ENCODE data around the gene H2BK1.

H2BK1 gene

DNA sequence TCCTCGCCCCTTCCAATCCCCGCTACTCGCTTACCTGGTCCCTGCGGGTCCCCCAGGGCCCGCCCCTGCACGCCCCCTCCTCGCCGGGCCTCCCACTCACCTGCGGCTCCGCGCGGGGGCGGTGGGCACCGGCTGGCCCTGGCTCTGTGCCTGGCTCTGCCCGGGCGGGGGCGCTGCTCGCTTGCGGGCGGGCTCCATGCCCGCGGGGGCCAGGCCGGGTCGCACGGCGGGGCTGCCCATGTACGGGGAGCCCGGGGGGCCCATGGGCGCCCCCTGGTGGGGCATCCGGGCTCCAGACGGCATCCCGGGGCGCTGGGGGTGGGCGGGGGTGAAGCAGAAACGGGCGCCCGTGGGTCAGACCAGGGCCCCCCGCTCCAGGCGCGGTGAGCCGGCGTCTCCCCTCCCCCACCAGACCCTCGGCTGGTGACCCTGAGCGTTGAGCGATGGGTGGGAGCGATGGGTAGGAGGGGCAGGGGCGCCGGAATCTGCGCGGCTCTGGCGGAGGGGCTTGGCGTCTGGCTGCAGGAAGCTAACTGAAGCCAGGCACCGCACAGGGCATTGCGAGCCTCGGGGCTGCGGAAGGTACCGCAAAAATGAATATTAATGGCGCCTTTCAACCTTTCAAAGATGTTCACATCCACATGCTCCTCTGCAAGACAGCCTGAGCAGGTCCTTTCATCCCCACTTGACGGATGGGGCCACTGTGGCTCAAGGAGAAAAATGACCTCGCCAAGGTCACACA, 35.2 kb upstream of the H2BK1 start:
- DNase-seq (ENCODE audit: low read depth), result peak; percentile 40

GRCh38 chr7:151244841-151245346, 34.6 kb upstream of the H2BK1 start:
- no peak for DNase-seq (ENCODE audit: low read depth)

DNA sequence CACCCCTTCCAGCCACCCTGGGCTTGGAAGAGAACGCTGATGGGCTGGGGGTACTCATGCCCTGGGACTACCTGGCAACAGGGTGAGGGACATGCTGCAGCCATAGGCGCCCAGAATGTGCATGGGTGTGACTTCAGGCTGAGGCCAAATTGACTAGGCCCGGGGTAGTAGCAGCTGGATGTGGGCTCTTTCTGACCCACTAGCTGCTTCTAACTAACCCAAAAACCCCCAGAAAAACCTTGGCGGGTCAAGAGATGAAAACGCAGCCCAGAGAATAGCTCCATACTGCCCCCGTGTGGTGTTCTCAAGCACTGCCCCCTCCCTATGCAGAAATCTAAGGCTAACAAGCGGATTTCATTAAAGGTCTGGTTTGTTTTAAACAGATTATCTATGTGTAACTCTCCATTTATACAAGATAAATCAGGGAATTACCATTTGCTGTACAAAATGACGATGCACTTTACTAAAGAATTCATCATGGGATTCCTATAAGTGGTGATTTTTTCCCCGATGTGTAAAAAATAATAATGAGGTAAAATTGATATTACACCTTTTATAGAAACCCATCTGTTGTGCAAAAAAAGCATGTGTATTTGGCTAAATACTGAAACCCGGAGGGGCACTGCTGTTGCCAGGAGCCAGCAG, 34.0 kb upstream of the H2BK1 start:
- DNase-seq (ENCODE audit: low read depth), result no peak

DNA sequence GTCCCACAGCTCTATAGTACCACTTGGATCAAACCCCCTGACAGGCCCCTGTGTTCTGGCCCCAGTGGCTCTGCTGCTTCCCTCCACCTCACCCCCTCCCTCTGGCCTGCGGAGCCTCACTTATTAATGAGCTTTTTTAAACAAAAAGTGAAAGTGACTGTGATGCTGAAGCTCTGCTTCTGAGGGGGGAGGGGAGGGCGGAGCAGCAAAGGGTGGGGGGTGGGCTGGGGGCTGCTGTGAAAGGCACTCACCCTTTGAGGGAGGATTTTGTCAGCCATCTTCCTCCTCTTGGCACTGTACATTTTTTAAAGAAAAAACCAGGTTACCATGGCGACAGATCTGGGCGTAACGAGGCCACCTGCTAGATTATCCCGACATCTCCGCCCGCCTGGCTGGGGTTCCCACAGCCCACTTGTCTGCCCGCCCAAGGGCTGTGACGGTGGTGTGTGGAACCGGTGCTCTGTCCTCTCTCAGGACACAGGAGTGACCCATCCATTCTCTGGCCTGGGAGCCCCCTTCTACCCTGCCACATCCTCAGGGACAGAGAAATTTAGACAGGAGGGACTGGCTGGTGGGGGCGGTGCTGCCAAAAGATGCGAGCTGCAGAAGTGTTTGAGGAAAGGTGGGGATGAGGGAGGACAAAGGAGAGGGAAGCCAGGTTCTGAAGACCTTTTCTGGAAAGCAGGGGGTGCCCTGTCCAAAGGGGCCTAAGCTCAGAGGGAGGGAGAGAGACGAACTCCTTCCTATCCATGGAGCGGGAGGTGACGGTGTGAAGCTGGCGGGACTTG, 33.3 kb upstream of the H2BK1 start:
- DNase-seq (ENCODE audit: low read depth), result no peak

- DNase-seq (ENCODE audit: low read depth), result no peak
These were observed 32.7 kb upstream of the H2BK1 start for GRCh38 chr7:151243045-151243349.

DNA sequence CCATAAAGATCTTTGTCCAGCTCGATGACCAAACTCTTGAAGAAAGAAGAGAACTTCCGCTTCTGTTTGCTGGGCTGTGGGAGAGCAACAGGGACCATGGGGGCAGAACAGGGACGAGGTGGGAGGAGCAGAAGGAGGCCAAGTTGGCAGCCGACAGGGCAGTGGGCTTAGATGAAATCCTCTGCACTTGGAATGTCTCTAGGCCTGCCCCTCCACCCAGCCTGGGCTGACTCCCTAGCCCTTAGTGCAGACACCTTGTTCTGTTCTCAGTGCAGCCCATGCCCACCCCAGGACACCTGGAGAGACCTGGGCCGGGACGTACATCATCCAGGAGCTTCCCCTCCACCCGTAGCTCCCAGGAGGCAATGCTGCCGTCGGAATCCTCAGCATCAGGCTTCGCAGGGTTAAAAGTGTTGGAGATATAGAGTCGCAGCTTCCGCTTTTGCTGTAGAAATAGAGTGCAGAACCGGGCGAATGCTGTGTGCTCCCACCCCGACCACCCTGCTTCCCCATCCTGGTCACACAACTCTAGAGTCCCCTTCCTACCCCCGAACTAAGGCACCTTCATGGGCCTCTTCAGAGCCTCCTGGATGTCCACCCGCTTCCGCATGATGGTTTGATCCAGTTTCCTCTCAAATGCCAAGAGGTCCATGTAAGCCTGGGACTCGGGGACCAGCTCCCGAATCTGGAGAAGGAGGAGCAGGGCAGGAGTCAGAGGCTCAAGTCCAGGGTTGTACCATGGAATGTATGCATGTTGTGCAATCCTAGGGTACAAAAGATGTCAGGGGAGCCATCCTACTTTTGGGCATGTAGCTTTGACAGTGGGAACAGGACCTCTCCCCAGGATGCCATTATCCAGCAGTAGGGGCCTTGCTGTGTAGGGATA, 32.1 kb upstream of the H2BK1 start:
- DNase-seq (ENCODE audit: low read depth), result no peak

GRCh38 chr7:151241755-151242096, 31.4 kb upstream of the H2BK1 start:
- no peak for DNase-seq (ENCODE audit: low read depth)

GRCh38 chr7:151240942-151241754, 30.9 kb upstream of the H2BK1 start:
- DNase-seq (ENCODE audit: low read depth), result no peak

DNA sequence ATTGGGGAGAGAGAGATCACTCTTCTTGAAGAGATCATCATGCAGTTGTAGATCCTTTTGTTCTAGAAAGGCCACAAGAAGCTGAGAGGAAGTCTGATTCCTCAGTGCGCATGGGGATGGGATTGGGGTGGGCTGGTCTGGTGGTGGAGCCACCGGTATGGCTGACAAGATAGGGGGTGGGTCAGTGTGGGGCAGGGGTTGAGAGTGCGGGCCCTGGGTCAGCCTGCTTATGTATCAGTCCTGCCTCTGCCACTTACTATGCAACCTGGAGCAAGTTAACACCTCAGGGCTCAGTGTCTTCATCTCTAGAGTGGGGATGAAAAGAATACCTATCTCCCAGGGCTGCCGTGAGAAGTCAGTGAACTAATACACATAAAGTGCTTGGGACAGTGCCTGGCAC, 30.2 kb upstream of the H2BK1 start:
- DNase-seq (ENCODE audit: low read depth), result no peak

GRCh38 chr7:151239837-151240459, 29.7 kb upstream of the H2BK1 start:
- no peak for DNase-seq (ENCODE audit: low read depth)

- no peak for DNase-seq (ENCODE audit: low read depth)
These were observed 28.9 kb upstream of the H2BK1 start for GRCh38 chr7:151238924-151239836.

- no peak for DNase-seq (ENCODE audit: low read depth)
These were observed 28.0 kb upstream of the H2BK1 start for GRCh38 chr7:151238190-151238810.

GRCh38 chr7:151237244-151238189, 27.2 kb upstream of the H2BK1 start:
- DNase-seq (ENCODE audit: low read depth), result no peak

GRCh38 chr7:151236406-151236805, 26.1 kb upstream of the H2BK1 start:
- no peak for DNase-seq (ENCODE audit: low read depth)

GRCh38 chr7:151235091-151235787, 25.0 kb upstream of the H2BK1 start:
- no peak for DNase-seq (ENCODE audit: low read depth)

DNA sequence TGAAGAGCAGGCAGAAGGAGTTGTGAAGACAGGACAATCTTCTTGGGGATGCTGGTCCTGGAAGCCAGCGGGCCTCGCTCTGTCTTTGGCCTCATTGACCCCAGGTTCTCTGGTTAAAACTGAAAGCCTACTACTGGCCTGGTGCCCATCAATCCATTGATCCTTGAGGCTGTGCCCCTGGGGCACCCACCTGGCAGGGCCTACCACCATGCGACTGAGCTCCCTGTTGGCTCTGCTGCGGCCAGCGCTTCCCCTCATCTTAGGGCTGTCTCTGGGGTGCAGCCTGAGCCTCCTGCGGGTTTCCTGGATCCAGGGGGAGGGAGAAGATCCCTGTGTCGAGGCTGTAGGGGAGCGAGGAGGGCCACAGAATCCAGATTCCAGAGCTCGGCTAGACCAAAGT, 23.5 kb upstream of the H2BK1 start:
- DNase-seq (ENCODE audit: low read depth), result no peak

DNA sequence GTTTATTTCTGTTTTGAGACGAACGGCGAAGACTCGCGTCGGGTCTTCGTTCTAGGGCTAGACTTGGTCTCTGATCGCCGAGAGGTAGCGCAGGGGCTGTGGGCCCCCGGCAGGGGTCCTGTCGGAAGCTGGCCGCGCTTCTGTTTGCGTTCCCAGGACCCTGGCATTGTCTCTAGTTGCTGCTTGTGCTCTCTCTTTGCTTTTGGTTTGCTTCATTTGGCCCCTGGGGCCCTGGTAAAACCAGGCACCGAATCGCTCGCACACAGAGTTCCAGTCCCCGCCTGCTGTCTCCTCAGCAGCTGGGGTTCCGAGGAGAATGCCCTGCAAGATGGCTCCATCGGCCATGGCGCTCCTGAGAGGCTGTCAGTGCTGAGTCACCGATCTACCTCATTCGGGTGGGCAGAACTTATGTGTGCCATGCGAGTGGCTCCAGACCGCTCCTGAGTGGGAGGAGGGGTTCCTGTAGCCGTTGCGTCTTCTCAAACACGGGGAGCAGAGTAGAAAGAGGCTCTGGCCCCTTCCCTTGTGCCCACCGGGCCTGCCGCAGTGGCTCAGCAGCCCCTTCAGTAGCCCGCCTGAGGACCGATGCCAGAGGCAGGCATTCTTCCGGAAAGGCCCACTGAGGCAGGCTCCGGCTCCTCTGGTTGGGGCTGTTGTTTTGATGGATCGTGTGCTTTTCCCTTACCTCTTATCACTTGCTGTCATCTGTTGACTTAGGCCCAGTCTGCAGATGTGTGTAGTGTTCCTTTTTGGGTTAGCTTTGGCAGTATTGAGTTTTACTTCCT, 22.8 kb upstream of the H2BK1 start:
- peak; percentile 42 for DNase-seq (ENCODE audit: low read depth)

Data from stimulated activated CD8-positive, alpha-beta memory T cell treated with anti-CD3 and anti-CD28 coated beads, Interleukin-15, amount 100 ng/mL, for 24 hours (primary cell).